Type B pancreatic cell (in vitro differentiated cells): ENCODE data around the gene ITGA2B. TPM values are rescaled to one million over a fixed set of nuclear protein-coding genes. Genes with fewer than 3 reads are reported as not detected.

ENCODE experiments used
- DNase-seq: peaks from one replicate; pipeline ENCODE4 v3.0.0; 2021; ENCODE audit warnings: mixed read lengths; ENCODE audit not compliant: unreplicated experiment; ENCODE audit errors: extremely low spot score
- H3K27ac Mint-ChIP-seq: 2 replicates; pipeline ENCODE4 v1.8.0; 2021; ENCODE audit warnings: mild to moderate bottlenecking, mixed read lengths
- H3K27me3 Mint-ChIP-seq: 2 replicates; pipeline ENCODE4 v1.8.0; 2021; ENCODE audit warnings: mixed read lengths
- H3K36me3 Mint-ChIP-seq: 2 replicates; pipeline ENCODE4 v1.8.0; 2021; ENCODE audit warnings: mixed read lengths
- H3K4me1 Mint-ChIP-seq: one replicate; pipeline ENCODE4 v1.8.0; 2021; ENCODE audit warnings: mixed read lengths; ENCODE audit not compliant: unreplicated experiment
- H3K4me3 Mint-ChIP-seq: 2 replicates; pipeline ENCODE4 v1.8.0; 2021; ENCODE audit warnings: mild to moderate bottlenecking, mixed read lengths
- H3K9me3 Mint-ChIP-seq: 2 replicates; pipeline ENCODE4 v1.8.0; 2021; ENCODE audit warnings: mixed read lengths
- total RNA-seq: library from RNA; stranded (reverse); gene quantifications from 2 replicates; pipeline ENCODE4 v1.2.1, GENCODE V29; 2021; ENCODE audit warnings: low replicate concordance
- TF ChIP-seq, protein P1 (sequence below): fragments of 200-600 bp; sonication (generic); conservative IDR thresholded peaks from 2 replicates; pipeline ENCODE4 v1.5.0; 2021; ENCODE audit warnings: antibody characterized with exemption, mild to moderate bottlenecking

The ITGA2B gene
- total RNA-seq, 1 donor from 2014 or later, result 8.8 TPM

DNA sequence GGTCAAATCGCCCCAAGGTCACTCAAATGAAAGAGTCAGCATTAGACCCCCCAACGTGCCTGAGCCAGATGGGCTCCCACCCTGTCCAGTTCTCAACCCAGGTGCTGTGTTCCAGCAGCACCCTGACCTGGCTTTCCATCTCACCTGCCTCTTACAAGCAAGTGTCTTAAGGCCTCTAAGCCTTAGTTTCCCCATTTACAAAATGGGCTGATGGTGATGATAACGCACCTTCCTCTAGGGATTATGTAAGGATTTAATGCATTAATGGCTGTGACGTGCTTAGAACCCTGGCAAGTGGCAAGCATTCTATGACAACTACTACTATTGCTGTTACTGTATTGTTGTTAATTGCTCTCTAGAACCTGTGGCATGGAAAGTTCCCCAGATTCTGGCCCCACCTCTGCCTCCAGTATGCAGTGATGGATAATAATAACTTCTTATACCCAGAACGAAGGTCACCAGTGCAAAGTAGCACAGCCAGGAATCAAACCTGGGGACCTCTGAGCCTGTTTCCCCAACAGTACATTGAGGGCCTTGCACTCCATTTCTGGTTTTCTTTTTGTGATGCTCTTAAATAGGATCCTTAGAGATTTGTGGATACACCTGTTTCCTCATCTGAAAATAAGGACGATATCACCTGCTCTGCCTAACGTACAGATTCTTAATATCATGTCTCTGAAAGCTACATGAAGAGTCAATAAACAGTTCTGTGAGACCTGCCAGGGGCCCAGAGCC lies 61.6 kb downstream of the ITGA2B start:
- Mint-ChIP-seq H3K4me1 (peaks cover 9% of the 10 kb centered on the region), H3K27ac (peak overlapping the region; percentile 49), H3K27me3 (no peaks in the 10 kb centered on the region), H3K9me3 (no peaks in the 10 kb centered on the region), H3K36me3 (no peaks in the 10 kb centered on the region), H3K4me3 (peak overlapping the region; percentile 36)
- no peak for DNase-seq
- TF ChIP-seq, protein P1, sequence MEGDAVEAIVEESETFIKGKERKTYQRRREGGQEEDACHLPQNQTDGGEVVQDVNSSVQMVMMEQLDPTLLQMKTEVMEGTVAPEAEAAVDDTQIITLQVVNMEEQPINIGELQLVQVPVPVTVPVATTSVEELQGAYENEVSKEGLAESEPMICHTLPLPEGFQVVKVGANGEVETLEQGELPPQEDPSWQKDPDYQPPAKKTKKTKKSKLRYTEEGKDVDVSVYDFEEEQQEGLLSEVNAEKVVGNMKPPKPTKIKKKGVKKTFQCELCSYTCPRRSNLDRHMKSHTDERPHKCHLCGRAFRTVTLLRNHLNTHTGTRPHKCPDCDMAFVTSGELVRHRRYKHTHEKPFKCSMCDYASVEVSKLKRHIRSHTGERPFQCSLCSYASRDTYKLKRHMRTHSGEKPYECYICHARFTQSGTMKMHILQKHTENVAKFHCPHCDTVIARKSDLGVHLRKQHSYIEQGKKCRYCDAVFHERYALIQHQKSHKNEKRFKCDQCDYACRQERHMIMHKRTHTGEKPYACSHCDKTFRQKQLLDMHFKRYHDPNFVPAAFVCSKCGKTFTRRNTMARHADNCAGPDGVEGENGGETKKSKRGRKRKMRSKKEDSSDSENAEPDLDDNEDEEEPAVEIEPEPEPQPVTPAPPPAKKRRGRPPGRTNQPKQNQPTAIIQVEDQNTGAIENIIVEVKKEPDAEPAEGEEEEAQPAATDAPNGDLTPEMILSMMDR, result no peak

- TF ChIP-seq, protein P1, result no peak
- peaks cover 9% of the 10 kb centered on the region for H3K4me1 Mint-ChIP-seq
- H3K36me3 Mint-ChIP-seq, result no peaks in the 10 kb centered on the region
- peak; percentile 93 for DNase-seq
- peak overlapping the region; percentile 72 for H3K27ac Mint-ChIP-seq
- H3K27me3 Mint-ChIP-seq, result no peaks in the 10 kb centered on the region
- H3K9me3 Mint-ChIP-seq, result no peaks in the 10 kb centered on the region
- peak overlapping the region; percentile 67 for H3K4me3 Mint-ChIP-seq
Observed at GRCh38 chr17:44326861-44327444, 62.5 kb downstream of the ITGA2B start.

DNA sequence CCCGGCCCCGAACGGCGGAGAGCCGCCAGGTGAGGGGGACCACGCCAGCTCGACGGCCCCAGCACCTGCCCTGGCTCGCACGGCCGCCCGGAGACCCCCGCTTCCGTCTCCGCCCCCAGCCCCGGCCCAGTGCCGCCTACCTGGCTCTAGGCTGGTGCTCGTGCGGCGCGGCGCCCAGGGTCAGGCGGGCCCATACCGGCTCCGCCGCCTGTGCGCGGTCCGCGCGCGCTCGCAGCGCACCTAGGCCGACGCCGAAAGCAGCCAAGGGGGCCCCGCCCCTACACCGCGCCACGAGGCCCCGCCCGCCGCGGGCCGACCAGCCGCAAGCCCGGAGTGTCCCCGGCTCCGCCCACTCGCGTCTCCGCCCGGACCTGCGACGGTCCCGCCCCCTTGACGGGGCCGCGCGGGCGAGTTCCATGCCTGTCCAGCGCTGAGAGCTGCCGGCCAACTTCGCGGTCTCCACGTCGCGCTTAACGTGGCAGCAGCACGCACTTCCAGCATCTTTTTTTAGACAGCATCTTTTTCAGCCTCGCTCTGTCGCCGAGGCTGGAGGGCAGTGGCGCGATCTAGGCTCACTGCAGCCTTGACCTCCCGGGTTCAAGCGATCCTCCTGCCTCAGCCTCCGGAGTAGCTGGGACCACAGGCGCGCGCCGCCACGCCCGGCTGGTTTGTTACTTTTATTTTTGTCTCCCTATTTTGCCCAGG lies 64.7 kb downstream of the ITGA2B start, which contains the start of gene SLC25A39:
TSS of gene SLC25A39 (minus strand) at position 253 of the 705 bp plus-strand sequence. CDS start 1,261 bp downstream, outside the sequence.
- TF ChIP-seq, protein P1, result no peak
- H3K27me3 Mint-ChIP-seq, result no peaks in the 10 kb centered on the region
- H3K4me1 Mint-ChIP-seq, result peaks cover 4% of the 10 kb centered on the region
- peak; percentile 97 for DNase-seq
- no peaks in the 10 kb centered on the region for H3K36me3 Mint-ChIP-seq
- peak within 1 kb of the TSS; percentile 91 for H3K4me3 Mint-ChIP-seq
- no peaks in the 10 kb centered on the region for H3K9me3 Mint-ChIP-seq
- peak within 1 kb of the TSS; percentile 93 for H3K27ac Mint-ChIP-seq

GRCh38 chr17:44324092-44324570 lies 65.3 kb downstream of the ITGA2B start:
- no peak overlapping the region for H3K27ac Mint-ChIP-seq

GRCh38 chr17:44323359-44324091 lies 65.9 kb downstream of the ITGA2B start:
- TF ChIP-seq, protein P1, result no peak
- Mint-ChIP-seq H3K27ac (no peak overlapping the region), H3K36me3 (peaks cover 4% of the 10 kb centered on the region), H3K27me3 (peaks cover 6% of the 10 kb centered on the region), H3K4me3 (peak overlapping the region; percentile 91), H3K4me1 (peaks cover 4% of the 10 kb centered on the region), H3K9me3 (no peaks in the 10 kb centered on the region)
- no peak for DNase-seq

More at GRCh38 chr17:44324092-44324570, 65.3 kb downstream of the ITGA2B start:
- TF ChIP-seq, protein P1, result no peak
- Mint-ChIP-seq H3K27me3 (peaks cover 3% of the 10 kb centered on the region), H3K4me1 (peaks cover 4% of the 10 kb centered on the region), H3K9me3 (no peaks in the 10 kb centered on the region), H3K4me3 (peak overlapping the region; percentile 91), H3K36me3 (peaks cover 4% of the 10 kb centered on the region)
- DNase-seq, result no peak
